ENCODE measurements around the gene MAMLD1. TPM values are rescaled to one million over a fixed set of nuclear protein-coding genes. Genes with fewer than 3 reads are reported as not detected.

The MAMLD1 gene
- total RNA-seq, 1 experiment from 2014 or later, result 0.48 TPM

- no peaks in the 10 kb centered on the region for H3K79me2 ChIP-seq (ENCODE audit: insufficient read depth, low read length)
- H2BK15ac ChIP-seq (ENCODE audit: low read depth, low read length), result no peak overlapping the region
- no peaks in the 10 kb centered on the region for H3K9me3 ChIP-seq (ENCODE audit: control insufficient read depth, low read depth, low read length)
- Mint-ChIP-seq H3K36me3 (ENCODE audit: insufficient read depth in 1 of 3, low read depth in 3 of 3) (peaks cover 0 to 5% (median 4%) of the 10 kb centered on the region in 3 experiments; a peak in 4 of 7 replicates), H3K27ac (no peak overlapping the region), H3K27me3 (ENCODE audit: low read depth) (peaks cover 69% of the 10 kb centered on the region), H3K4me1 (peaks cover 5 to 6% of the 10 kb centered on the region in 2 experiments), H3K4me3 (no peak overlapping the region), H3K9me3 (peaks cover 46 to 70% of the 10 kb centered on the region in 2 experiments)
- H4K91ac ChIP-seq (ENCODE audit: insufficient read length, low read depth, low read length), result no peak overlapping the region
- no peak overlapping the region for H3K4me2 ChIP-seq (ENCODE audit: insufficient read depth, insufficient read length, low read length)
- peaks cover 34% of the 10 kb centered on the region; the same call in 1 of the 2 replicates for H3K27me3 ChIP-seq (ENCODE audit: insufficient read depth, low read length)
- H2BK5ac ChIP-seq (ENCODE audit: insufficient read length, low read length), result no peak overlapping the region
- WGBS (ENCODE audit: extremely low coverage, insufficient read length, low lambda C conversion rate), result no CpG with 5 or more reads among the region's 3 CpGs
- H2BK12ac ChIP-seq (ENCODE audit: insufficient read length, low read depth, low read length), result no peak overlapping the region
- H3T11ph ChIP-seq (ENCODE audit: low read length), result no peak overlapping the region
- no peaks in the 10 kb centered on the region for H3K79me1 ChIP-seq (ENCODE audit: insufficient read depth, low read depth, low read length, poor library complexity, severe bottlenecking)
- no peak for TF ChIP-seq CTCF (conservative IDR thresholded peaks at IDR 0.05)
- no peak overlapping the region for H4K5ac ChIP-seq (ENCODE audit: insufficient read length, low read depth, low read length)
- H2AK5ac ChIP-seq (ENCODE audit: insufficient read length, low read length), result no peak overlapping the region
- no peak overlapping the region for H2BK20ac ChIP-seq (ENCODE audit: low read depth, low read length, poor library complexity, severe bottlenecking)
- H3K4me1 ChIP-seq (ENCODE audit: insufficient read depth, low read length), result no peaks in the 10 kb centered on the region
- H3K56ac ChIP-seq (ENCODE audit: insufficient read length, low read depth, low read length), result no peak overlapping the region
- H2AFZ ChIP-seq (ENCODE audit: low read length), result no peak overlapping the region
- H3K4ac ChIP-seq (ENCODE audit: low read depth, low read length), result no peak overlapping the region
- no peak overlapping the region for H3K23ac ChIP-seq (ENCODE audit: insufficient read length, low read depth, low read length)
- no peak overlapping the region for H3K18ac ChIP-seq (ENCODE audit: insufficient read length, low read depth, low read length)
- H4K8ac ChIP-seq (replicated peaks; ENCODE audit: insufficient read length, low read depth, low read length), result no peak overlapping the region
- no peak overlapping the region for H3K9ac ChIP-seq (ENCODE audit: extremely low read depth, insufficient read length, low read length)
- no peak for DNase-seq
- H3K23me2 ChIP-seq (ENCODE audit: insufficient read length, low read depth, low read length, poor library complexity, severe bottlenecking), result peaks cover 12% of the 10 kb centered on the region
- H2BK120ac ChIP-seq (ENCODE audit: low read depth, low read length, poor library complexity, severe bottlenecking), result no peak overlapping the region
- H4K20me1 ChIP-seq (ENCODE audit: control insufficient read depth, insufficient read depth, insufficient read length), result no peaks in the 10 kb centered on the region
- H3K27ac ChIP-seq (ENCODE audit: insufficient read length, low read depth, low read length), result no peak overlapping the region
- no peak overlapping the region for H3K14ac ChIP-seq (ENCODE audit: insufficient read depth, low read length)
These were observed 4.5 kb upstream of the MAMLD1 start for GRCh38 chrX:150358651-150359050.
